NCI-H748 treated with DMSO at 0.1 percent for 48 hours (cell line): ENCODE measurements around the gene MORN3.
A peak's percentile ranks its signal among the peaks of the same experiment; 100 is the strongest.
"Not testable (repeated sequence)": the region's sequence is repeated elsewhere in the genome, so short reads cannot be mapped to it uniquely, and the experiment has no call there.

Experiments used
- DNase-seq: peaks from one replicate; lab custom pipeline; 2025; lab: John Stamatoyannopoulos, UW

The MORN3 gene

DNA sequence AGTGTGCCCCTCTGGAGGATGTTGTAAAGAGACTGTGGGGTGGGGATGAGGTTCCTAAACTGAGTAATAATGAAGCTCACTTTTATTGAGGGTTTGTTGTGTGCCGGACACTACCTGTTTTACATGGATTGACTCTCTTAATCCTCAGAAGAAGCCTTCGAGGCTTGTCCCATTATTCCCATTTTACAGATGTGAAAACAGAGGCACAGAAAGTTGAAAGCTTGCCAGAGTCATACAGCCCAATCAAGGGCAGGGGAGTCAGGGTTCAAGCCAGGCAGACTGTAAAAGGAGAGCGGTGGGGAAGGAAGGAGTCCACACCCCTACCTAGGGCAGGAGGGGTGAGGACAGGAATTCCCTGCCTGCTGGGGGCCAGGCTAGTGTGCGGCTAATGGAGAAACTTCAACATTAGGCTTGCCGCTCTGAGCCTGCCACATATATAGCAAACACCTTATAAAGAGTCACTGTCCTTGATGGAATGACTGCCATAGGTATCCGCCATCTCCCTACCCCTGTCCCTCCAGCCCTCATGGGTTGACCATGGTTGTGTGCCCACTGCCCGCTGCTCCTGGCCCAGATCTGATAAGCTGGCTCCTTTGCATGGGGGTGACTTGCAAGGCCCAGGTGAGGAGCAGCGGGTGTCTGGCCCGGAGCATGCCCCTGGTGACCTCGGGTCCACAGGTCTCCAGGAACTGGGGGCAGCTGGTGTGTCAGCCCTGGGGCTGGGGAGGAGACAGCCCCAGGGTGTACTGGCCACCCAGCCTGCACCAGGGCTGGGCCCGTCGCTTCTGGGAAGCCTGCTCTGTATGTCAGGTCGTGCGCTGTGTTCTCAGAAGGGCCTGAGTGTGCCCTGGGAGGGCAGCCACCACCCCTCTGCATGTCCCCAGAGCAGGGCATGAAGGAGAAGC, 30.9 kb downstream of the MORN3 start:
- DNase-seq = no peak

DNA sequence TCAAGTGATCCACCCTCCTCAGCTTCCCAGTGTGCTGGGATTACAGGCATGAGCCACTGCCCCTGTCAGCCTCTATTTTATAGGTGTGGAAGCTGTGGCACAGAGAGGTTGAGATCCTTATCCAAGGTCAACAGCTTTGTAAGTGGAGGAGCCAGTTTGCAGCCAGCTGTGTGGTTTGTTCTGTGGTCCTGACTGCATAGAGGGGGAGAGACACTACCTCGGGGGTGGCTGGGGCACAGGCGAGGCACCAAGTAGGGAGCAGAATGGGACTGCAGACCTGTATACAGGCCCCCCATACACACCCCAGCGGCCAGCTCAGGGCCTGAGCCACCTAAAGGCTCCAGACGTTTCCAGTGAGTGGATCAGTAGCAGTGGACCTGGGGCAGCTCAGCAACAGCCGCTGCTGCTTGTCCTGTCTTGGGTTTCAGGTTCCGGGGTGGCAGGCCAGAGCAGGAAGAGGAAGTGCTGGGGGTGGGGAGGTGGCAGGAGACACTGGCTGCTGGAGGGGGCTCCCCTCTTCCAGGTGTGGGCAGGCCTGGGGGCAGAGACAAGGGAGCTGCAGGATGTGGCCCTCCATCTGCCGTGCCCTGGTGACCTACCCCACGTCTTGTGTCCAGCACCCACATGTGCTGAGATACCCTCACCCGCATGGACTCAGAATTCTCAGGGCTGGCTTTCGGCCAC, 32.1 kb downstream of the MORN3 start:
- DNase-seq = no peak

DNA sequence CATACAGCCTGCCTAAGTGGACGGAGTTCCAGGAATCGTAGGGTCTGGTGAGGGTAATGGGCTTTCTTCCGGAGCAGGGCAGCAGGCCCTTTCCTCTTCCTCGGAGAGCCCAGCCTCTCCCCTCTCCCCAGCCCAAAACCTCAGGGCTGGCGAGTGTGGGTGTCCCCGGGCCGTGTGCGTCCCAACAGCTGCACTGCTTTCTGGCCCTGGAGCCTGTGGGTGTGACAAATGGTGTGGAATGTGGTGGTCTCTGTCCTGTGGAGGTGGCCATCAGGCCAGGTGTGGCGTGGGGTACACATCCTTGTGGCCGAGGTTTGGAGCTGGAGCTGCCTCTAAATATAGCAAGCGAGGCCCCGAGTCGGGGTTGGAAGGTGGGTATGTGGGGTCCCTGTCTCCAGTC, 34.6 kb downstream of the MORN3 start:
- DNase-seq = no peak

DNA sequence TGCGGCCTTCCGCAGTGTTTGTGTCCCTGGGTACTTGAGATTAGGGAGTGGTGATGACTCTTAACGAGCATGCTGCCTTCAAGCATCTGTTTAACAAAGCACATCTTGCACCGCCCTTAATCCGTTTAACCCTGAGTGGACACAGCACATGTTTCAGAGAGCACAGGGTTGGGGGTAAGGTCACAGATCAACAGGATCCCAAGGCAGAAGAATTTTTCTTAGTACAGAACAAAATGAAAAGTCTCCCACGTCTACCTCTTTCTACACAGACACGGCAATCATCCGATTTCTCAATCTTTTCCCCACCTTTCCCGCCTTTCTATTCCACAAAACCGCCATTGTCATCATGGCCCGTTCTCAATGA, 35.6 kb downstream of the MORN3 start:
- not testable (repeated sequence) for DNase-seq

DNA sequence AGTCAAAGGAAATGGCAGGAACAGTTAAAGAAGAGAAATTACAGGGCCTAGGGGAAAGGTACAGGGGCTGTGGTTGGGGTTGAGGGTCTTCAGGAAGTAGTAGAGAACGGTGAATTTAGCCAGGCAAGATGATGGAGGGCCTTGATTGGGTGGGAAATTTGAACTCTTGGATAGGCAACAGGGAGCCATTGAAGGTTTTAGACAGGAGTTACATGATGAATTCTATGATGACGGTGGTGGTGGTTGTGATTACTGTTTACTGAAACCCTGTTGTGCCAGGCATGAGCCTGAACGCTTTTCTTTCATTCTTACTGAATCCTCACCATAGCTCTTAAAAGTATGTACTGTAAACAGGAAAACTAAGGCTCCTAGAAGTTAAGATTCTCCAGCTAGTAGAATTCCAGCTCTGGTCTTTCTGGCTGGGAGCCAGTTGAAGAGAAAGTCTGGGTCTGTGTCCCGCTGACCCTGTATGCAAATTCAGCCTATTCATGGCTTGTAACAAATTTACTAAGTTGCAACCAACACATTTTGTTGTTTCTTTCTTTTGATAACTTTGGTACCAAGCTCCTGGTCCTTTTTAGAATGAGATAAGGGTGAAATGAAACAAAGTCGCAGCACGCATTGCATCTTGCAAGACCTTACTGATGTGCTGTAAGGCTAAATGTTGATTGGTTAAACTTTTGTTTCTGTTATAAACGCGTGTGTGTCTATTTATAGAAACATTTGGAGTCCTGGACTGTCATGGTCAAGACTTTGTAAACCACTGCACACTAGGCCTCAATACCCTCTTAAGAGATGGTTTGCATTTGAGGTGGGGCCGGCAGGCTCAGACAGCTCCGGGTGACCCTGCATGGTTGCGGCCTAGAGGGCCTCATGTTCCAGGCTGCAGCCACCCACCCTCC, 37.1 kb downstream of the MORN3 start:
- DNase-seq = no peak

DNA sequence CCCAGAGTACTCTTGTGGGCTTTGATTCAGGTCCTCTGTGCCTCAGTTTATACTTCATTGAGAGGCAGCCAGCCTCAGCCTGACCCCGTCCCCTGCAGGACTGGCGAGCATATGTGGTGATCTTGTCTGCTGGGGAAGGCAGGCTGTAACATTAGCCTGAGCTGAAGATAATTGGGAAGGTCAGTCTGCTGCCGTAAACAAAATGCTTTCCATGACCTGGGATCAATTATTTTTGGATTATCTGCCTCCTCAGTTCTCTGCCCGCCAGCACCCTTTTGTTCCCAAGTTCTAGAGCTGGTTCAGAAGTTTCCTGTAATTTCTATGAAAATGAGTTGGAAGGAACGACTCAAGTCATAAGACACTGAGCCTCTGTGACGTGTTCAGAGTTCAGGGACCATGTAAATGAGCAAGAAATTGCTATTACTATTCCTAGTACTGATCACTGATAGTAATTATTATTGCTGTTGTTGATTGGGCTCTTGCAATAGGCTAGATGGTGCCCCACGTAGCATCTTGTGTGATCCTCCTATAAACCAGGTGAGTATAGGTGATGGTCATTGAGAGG, 38.6 kb downstream of the MORN3 start:
- no peak for DNase-seq

DNA sequence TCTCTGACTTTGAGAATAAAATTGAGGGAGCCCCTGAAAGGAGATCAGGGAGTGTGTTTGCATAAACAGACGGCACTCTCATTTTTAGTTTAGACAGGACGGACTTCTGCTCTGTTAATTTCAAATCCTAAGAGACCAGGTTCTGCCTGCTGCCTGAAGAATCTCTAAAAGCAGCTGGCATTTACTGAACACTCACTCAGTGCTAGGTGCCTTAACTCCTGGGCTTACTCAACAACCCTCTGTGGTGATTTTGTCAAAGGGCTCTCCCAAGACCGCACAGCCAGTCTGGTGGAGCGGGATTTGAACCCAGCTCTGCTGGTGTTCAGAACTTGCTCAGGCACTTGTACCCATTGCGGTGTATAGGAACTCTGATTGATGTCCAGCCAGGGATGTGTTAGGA, 40.9 kb downstream of the MORN3 start:
- DNase-seq = no peak

DNA sequence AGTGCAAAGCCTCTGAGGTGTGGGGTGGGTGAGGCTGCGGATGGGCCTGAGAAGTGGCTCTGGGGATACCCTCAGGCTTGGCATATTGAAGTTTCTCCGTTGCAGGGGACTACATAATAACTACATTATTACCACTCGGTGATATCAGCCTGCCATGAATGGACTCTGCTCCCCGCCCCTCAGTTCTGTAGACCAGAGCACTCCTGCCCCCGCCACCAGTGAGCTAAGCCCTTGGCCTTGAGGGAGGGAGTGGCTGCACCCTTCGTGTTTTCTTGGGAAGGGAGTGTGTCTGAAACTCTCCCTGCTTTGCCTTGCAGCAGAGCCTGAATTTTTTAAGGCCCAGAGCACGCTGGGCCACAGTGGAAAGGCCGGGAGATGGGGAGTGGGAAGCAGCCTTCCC, 41.4 kb downstream of the MORN3 start:
- DNase-seq = no peak

DNA sequence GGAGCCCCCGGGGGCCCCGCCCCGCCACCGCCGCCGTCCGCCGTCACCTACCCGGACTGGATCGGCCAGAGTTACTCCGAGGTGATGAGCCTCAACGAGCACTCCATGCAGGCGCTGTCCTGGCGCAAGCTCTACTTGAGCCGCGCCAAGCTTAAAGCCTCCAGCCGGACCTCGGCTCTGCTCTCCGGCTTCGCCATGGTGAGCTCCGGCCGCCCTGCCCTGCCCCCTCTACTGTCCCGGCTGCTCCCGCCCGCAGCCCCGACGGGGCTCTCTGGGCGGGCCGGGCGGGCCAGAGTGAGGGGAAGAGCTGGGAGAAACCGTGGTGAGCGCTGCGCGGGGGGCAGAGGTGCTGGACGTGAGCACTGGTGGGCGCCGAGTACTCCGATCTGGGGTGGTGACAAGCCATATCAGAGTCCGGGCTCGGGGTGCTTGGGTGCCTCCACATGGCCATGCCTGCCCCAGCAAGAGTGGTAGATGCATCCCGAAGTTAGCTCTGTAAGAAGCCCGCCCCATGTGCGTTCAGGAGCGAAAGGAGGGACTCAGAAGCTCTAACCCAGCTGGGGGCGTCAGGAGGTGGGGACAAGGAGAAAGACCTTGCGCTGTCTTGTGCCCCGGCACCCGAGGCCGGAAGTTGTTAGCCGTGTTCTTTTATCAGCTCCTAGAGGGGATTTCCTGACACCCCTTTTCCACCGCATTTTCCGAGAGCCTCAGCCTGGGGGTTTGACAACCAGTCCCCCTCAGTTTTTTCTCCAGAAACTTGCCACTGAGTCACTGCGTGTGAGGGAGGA, 42.4 kb downstream of the MORN3 start:
- DNase-seq = peak; percentile 23

DNA sequence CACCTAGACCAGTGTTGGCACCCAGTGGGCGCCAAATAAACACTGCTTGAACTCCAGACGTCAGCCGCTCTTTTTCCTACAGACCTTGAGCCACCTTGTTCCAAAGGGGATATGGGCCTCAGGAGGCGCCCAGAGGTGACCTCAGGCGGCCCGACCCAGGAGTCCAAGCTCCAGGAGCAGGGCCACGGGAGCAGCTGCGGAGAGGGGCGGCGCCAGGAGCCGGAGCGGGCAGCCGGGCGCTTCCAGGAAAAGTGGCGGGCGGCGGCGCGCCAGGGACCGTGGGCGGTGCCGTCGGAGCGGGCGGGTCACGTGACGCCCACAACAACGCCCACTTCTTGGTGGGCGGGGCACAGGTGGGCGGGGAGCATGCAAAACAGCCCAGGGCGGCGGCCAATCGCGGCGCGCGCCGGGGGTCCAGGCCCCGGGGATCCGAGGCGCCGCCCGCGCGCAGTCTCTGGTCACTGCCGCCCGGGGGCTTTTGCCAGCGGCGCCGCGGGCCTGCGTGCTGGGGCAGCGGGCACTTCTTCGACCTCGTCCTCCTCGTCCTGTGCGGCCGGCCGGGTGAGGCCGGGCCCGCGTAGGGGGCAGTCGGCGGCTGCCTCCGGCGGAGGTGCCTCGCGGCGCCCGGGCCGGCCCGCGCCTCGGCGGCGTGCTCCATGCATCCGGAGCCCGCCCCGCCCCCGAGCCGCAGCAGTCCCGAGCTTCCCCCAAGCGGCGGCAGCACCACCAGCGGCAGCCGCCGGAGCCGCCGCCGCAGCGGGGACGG, 43.2 kb downstream of the MORN3 start, which contains the start of gene ORAI1:
TSS of gene ORAI1 (plus strand) at position 444 of the 766 bp plus-strand sequence.
- DNase-seq = peak; percentile 91

DNA sequence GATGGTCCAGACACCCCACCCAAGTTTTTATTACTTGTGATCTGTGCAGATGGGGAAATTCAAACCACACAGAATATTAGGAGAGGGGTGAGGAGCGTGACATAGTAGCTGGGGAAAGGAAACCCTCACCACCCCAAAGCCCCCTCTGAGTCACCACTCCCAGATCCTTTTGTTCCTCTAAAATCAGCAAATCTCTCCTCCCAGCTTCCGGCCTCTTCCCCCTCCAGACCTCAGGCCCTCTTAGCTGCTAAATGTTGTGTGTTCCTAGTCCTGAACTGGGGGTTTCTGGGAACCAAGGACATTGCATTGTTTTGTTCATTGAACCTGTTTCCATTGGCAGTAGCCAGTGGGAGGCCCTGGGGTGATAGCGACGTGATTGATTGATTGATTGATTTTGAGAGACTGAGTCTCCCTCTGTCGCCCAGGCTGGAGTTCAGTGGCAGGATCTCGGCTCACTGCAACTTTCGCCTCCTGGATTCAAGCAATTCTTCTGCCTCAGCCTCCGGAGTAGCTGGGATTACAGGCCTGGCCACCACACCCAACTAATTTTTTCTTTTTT, 49.0 kb downstream of the MORN3 start:
- DNase-seq = no peak

DNA sequence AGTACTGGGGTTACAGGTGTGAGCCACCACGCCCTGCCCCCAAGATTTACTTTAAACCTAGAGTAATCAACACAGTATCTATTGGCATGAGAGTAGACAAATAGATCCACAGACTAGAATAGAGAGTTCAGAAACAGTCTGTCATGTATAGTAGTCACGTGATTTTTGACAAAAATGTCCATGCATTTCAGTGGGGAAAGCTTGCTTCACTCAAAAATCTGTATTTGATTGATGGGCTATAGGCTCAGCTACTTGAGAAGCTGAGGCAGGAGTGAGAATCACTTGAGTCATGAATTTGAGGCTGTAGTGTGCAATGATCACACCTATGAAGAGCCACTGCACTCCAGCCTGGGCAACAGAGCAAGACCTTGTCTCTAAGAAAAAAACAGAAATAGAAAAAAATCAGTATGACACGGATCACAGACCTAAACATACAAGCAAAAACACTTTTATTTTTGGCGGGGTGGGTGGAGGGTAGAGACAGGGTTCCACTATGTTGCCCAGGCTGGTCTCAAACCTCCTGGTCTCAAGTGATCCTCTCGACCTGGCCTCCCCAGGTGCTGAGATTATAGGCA, 50.7 kb downstream of the MORN3 start:
- DNase-seq = no peak

DNA sequence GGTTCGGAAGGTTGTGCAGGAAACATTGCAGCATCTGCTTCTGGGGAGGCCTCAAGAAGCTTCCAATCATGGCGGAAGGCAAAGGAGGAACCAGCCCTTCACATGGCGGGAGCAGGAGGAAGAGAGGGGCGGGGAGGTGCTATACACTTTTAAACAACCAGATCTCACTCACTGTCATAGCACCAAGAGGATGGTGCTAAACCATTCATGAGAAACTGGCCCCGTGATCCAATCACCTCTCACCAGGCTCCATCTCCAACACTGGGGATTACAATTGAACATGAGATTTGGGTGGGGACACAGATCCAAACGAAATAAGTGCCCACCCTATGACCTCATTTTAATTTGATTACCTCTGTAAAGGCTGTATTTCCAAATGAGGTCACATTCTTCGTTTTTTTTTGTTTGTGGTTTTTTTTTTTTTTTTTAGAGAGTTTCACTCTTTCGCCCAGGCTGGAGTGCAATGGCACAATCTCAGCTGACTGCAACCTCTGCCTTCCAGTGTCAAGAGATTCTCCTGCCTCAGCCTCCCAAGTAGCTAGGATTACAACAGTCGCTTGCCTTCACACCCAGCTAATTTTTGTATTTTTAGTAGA, 54.5 kb downstream of the MORN3 start:
- DNase-seq = no peak

DNA sequence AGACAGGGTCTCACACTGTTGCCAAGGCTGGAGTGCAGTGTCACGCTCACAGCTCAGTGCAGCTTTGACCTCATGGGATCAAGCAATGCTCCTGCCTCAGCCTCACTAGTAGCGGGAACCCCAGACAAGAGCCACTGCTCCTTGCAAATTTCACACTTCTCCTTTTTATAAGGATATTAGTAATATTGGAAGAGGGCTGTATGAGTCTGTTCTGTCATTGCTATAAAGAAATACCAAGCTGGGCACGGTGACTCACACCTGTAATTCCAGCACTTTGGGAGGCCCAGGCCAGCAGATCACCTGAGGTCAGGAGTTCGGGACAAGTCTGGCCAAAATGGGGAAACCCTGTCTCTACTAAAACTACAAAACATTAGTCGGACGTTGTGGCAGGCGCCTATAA, 56.0 kb downstream of the MORN3 start:
- DNase-seq = no peak

DNA sequence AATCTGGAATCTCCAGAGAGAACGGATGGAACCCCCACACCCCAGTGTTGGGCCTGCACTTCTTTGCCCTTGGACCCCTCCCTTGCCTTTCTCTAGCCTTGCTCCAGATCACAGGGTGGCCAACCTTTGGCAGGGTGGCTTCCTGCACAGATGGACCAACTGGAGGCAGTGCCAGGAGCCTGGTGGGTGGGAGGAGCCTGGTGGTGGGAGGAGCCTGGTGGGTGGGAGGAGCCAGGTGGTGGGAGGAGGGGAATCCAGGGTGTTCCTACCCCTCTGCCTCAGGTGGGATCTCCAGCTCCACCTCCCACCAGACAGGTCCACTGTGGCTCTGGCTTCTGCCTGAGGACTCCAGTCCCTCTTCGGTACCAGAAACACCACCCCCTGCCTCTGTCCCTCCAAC, 58.1 kb downstream of the MORN3 start:
- no peak for DNase-seq

DNA sequence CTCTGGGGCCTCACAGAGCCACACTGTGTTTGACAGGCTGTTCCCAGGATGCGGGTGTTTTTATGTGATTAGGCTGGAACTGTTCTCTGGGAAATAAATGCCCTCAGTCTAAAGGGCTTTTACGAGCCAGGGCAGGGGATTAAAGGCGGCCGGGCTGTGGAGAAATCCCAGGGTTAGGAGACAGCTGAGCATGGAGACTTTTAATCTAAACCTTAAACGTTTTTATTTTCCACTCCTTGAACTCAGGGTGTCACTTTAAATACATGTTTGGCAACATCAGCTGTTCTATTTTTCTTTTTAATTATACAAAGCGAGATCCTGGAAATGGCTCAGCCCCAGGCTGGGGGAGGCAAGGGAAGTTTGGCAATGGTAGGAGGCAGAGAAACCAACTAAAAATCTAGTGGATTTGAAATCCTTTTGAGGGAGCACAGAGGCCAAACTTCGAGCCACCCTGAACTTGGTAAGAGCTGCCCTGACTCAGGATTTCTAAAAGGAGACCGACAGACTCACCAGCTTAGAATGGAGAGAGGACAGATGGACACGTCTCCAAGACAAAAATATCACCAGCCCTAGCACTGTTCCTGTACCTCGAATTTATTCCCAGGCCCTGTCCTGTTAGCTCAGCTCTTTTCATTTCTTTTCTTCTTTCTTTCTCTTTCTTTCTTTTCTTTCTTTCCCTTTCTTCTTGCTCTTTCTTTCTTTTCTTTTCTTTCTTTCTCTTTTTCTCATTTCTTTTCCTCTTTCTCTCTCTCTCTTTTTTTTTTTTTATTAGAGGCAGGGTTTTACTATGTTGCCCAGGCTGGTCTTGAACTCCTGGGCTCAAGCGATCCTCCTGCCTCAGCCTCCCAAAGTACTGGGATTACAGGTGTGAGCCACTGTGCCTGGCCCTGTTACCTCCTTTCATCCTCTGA, 59.0 kb downstream of the MORN3 start:
- no peak for DNase-seq

DNA sequence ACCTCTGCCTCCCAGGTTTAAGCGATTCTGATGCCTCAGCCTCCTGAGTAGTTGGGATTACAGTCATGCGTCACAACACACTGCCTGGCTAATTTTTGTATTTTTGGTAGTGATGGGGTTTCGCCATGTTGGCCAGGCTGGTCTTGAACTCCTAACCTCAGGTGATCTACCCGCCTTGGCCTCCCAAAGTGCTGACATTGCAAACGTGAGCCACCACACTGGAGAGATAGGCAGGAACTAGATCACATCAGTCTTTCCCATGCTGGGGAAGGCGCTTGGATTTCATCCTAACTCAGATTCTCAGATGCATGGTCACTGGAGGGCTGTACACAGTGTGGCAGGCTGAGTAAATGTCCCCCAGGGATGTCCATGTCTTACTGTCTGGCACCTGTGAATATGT, 61.2 kb downstream of the MORN3 start:
- DNase-seq = no peak

DNA sequence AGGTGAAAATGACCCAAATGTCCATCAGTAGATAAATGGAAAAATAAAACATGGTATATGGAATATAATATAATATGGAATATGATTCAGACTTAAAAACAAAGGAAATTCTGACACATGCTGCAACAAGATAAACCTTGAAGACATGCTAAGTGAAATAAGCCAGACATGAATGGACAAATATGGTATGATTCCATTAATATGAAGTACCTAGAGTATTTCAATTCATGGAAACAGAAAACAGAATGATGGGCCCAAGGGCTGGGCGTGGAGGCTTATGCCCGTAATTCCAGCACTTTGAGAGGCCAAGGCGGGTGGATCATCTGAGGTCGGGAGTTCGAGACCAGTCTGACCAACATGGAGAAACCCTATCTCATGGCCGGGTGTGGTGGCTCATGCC, 65.9 kb downstream of the MORN3 start:
- DNase-seq = no peak
